IPS-NIHi7 (cell line): Measurements from ENCODE around the gene ARHGEF28.

ENCODE experiments used
- DNase-seq: peaks from one replicate; pipeline ENCODE4 v3.0.0; 2012; ENCODE audit warnings: mixed read lengths; ENCODE audit errors: extremely low spot score

The ARHGEF28 gene

GRCh38 chr5:73816656-73817420 lies 190.8 kb downstream of the ARHGEF28 start:
- DNase-seq, result no peak

- DNase-seq, result no peak
Measured at GRCh38 chr5:73818357-73818756, 192.4 kb downstream of the ARHGEF28 start.

- no peak for DNase-seq
Measured at GRCh38 chr5:73820326-73820725, 194.3 kb downstream of the ARHGEF28 start.

- no peak for DNase-seq
Measured at GRCh38 chr5:73821003-73821402, 195.0 kb downstream of the ARHGEF28 start.

GRCh38 chr5:73822278-73822988 lies 196.4 kb downstream of the ARHGEF28 start:
- no peak for DNase-seq

GRCh38 chr5:73822989-73823339 lies 197.0 kb downstream of the ARHGEF28 start:
- DNase-seq, result no peak

- DNase-seq, result no peak
Measured at GRCh38 chr5:73823508-73823925, 197.5 kb downstream of the ARHGEF28 start.

- DNase-seq, result no peak
Measured at GRCh38 chr5:73825199-73825598, 199.2 kb downstream of the ARHGEF28 start.

- no peak for DNase-seq
Measured at GRCh38 chr5:73825736-73826135, 199.7 kb downstream of the ARHGEF28 start.

- DNase-seq, result no peak
Measured at GRCh38 chr5:73826301-73827105, 200.5 kb downstream of the ARHGEF28 start.

GRCh38 chr5:73827106-73827450 lies 201.1 kb downstream of the ARHGEF28 start:
- no peak for DNase-seq

- no peak for DNase-seq
Measured at GRCh38 chr5:73828465-73828864, 202.5 kb downstream of the ARHGEF28 start.

GRCh38 chr5:73830646-73831045 lies 204.7 kb downstream of the ARHGEF28 start:
- no peak for DNase-seq

GRCh38 chr5:73831066-73831465 lies 205.1 kb downstream of the ARHGEF28 start:
- DNase-seq, result no peak

- DNase-seq, result no peak
Measured at GRCh38 chr5:73834693-73835092, 208.7 kb downstream of the ARHGEF28 start.

GRCh38 chr5:73835726-73836125 lies 209.7 kb downstream of the ARHGEF28 start:
- DNase-seq, result no peak

- no peak for DNase-seq
Measured at GRCh38 chr5:73836607-73837006, 210.6 kb downstream of the ARHGEF28 start.

- no peak for DNase-seq
Measured at GRCh38 chr5:73838901-73839300, 212.9 kb downstream of the ARHGEF28 start.

- DNase-seq, result no peak
Measured at GRCh38 chr5:73841641-73842040, 215.6 kb downstream of the ARHGEF28 start.

- DNase-seq, result no peak
Measured at GRCh38 chr5:73844165-73844564, 218.2 kb downstream of the ARHGEF28 start.

- DNase-seq, result no peak
Measured at GRCh38 chr5:73851471-73852181, 225.6 kb downstream of the ARHGEF28 start.

GRCh38 chr5:73853091-73853490 lies 227.1 kb downstream of the ARHGEF28 start:
- no peak for DNase-seq
